Measurements from ENCODE around the gene MAMDC2.

- TF ChIP-seq CTCF (conservative IDR thresholded peaks at IDR 0.05; ENCODE audit: low read length) (no peak), EZH2phosphoT487 (IDR thresholded peaks at IDR 0.05; ENCODE audit: borderline replicate concordance) (no peak)
These were observed 12.5 kb upstream of the MAMDC2 start for GRCh38 chr9:70031141-70031545.
